ENCODE data around the gene ADRB2.

GRCh38 chr5:148806520-148806931 lies 19.9 kb upstream of the ADRB2 start:
- TF ChIP-seq CTCF (IDR thresholded peaks at IDR 0.05) (no peak), POLR2A (IDR thresholded peaks at IDR 0.05) (no peak)
